GM18868 (cell line): Measurements from ENCODE around the gene RAB34.
"Not testable (repeated sequence)": the region's sequence is repeated elsewhere in the genome, so short reads cannot be mapped to it uniquely, and the experiment has no call there.

Source experiments
- ATAC-seq: cut with Tn5 transposase; IDR thresholded peaks from one replicate; pipeline ENCODE4 v1.9.1; 2021; ENCODE audit warnings: mild to moderate bottlenecking, moderate library complexity; ENCODE audit not compliant: unreplicated experiment

Gene RAB34

GRCh38 chr17:28728364-28729200, 10.9 kb upstream of the RAB34 start, which contains the start of gene NEK8:
NEK8 (plus strand) TSS chr17:28728788; CDS start chr17:28728814, 26 bp downstream.
- ATAC-seq: peak; percentile 36

- ATAC-seq: peak; percentile 33
These were observed 9.2 kb upstream of the RAB34 start for GRCh38 chr17:28726627-28727491.

GRCh38 chr17:28726226-28726626, 8.6 kb upstream of the RAB34 start, which contains the start of gene TLCD1:
TLCD1 (minus strand) TSS chr17:28726233; CDS start chr17:28726097, 136 bp downstream.
- ATAC-seq: no peak

- no peak for ATAC-seq
These were observed 8.1 kb upstream of the RAB34 start for GRCh38 chr17:28725660-28726225.

GRCh38 chr17:28725166-28725659, 7.5 kb upstream of the RAB34 start:
- no peak for ATAC-seq

- no peak for ATAC-seq
These were observed 7.0 kb upstream of the RAB34 start for GRCh38 chr17:28724500-28725165.

GRCh38 chr17:28723836-28724499, 6.3 kb upstream of the RAB34 start:
- ATAC-seq: not testable (repeated sequence)

GRCh38 chr17:28723159-28723835, 5.6 kb upstream of the RAB34 start:
- no peak for ATAC-seq

GRCh38 chr17:28722417-28723158, 4.9 kb upstream of the RAB34 start:
- no peak for ATAC-seq

- ATAC-seq: not testable (repeated sequence)
These were observed 3.3 kb upstream of the RAB34 start for GRCh38 chr17:28720997-28721329.

- ATAC-seq: no peak
These were observed 2.8 kb upstream of the RAB34 start for GRCh38 chr17:28720247-28720996.

GRCh38 chr17:28719021-28719433, 1.4 kb upstream of the RAB34 start:
- no peak for ATAC-seq

GRCh38 chr17:28718333-28719020, 809 bp upstream of the RAB34 start:
- no peak for ATAC-seq

GRCh38 chr17:28716740-28717577, 709 bp downstream of the RAB34 start:
- ATAC-seq: no peak

- no peak for ATAC-seq
These were observed 2.5 kb downstream of the RAB34 start for GRCh38 chr17:28715217-28715616.

GRCh38 chr17:28714281-28714680, 3.4 kb downstream of the RAB34 start:
- no peak for ATAC-seq
